Effector memory CD4-positive, alpha-beta T cell (primary cell): Measurements from ENCODE around the gene APOC1.

Source experiments
- DNase-seq, 3 donors: peaks; one replicate each; pipeline ENCODE4 v3.0.0-alpha.2; 2020
- H3K27ac ChIP-seq: 2 replicates; pipeline ENCODE4 v1.7.0; 2013; ENCODE audit warnings: mild to moderate bottlenecking, low read length, moderate library complexity; ENCODE audit not compliant: insufficient read depth, poor library complexity, severe bottlenecking
- H3K27me3 ChIP-seq: replicated peaks from 2 replicates; pipeline ENCODE4 v1.7.0; 2013; ENCODE audit warnings: mild to moderate bottlenecking, low read length; ENCODE audit not compliant: insufficient read depth, control insufficient read depth, poor library complexity, severe bottlenecking
- H3K36me3 ChIP-seq: 2 replicates; pipeline ENCODE4 v1.7.0; 2013; ENCODE audit warnings: mild to moderate bottlenecking, low read length, moderate library complexity; ENCODE audit not compliant: control insufficient read depth, insufficient read depth
- H3K4me1 ChIP-seq: 2 replicates; pipeline ENCODE4 v1.7.0; 2013; ENCODE audit warnings: low read length, mild to moderate bottlenecking; ENCODE audit not compliant: control insufficient read depth, insufficient read depth, poor library complexity, severe bottlenecking
- H3K4me3 ChIP-seq: 2 replicates; pipeline ENCODE4 v1.7.0; 2013; ENCODE audit warnings: low read length, low read depth, mild to moderate bottlenecking; ENCODE audit not compliant: insufficient read depth, poor library complexity, severe bottlenecking
- H3K9me3 ChIP-seq: 2 replicates; pipeline ENCODE4 v1.7.0; 2013; ENCODE audit warnings: mild to moderate bottlenecking, low read length, moderate library complexity; ENCODE audit not compliant: control insufficient read depth

The APOC1 gene

DNA sequence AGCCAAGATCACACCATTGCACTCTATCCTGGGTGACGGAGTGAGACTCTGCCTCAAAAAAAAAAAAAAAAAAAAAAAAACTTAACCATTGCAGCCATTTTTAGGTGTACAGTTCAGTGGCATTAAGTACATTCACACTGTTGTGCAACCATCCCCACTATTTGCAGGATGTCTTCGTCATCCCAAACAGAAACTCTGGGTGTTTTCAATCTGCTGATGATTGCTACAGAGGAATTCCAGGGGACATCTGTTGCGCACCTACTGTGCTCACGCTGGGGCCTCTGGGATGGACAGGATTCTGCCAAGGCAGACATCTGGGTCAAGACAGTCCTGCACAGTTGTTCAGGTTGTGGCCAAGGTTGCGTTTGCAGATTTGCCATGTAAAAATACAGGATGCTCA is 25.3 kb downstream of the APOC1 start:
- Histone ChIP-seq H3K27ac (no peak overlapping the region), H3K27me3 (no peaks in the 10 kb centered on the region), H3K36me3 (no peaks in the 10 kb centered on the region), H3K9me3 (no peaks in the 10 kb centered on the region), H3K4me1 (no peaks in the 10 kb centered on the region), H3K4me3 (no peak overlapping the region)
- DNase-seq = no peak

DNA sequence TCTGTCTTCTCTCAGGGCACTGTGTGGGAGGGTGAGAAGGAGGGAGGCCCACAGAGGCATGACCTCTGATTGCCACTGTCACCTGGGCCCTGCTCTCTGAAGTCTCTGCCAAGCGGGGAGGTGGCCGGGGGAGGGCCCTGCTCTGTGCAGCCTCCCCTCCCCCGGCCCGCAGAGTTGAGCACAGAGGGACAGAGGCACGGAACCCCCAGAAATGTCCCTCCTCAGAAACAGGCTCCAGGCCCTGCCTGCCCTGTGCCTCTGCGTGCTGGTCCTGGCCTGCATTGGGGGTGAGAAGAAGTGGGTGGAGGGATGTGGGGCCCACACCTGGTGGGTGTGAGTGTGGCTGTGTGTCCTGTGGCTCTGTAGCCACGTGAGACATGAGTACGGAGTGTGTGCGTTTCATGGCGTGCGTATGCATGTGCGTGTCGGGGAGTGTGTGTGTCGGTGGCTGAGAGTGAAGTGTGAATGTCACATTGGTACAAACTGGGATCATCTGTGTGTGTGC is 27.7 kb downstream of the APOC1 start, which contains the start of gene APOC4:
Gene APOC4 (plus strand): TSS at position 171 of the 505 bp plus-strand sequence. CDS start 41 bp downstream, at position 212.
- Histone ChIP-seq H3K9me3 (no peaks in the 10 kb centered on the region), H3K4me1 (no peaks in the 10 kb centered on the region), H3K27ac (no peak within 1 kb of the TSS), H3K4me3 (no peak within 1 kb of the TSS), H3K36me3 (no peaks in the 10 kb centered on the region), H3K27me3 (no peaks in the 10 kb centered on the region)
- DNase-seq = no peak

DNA sequence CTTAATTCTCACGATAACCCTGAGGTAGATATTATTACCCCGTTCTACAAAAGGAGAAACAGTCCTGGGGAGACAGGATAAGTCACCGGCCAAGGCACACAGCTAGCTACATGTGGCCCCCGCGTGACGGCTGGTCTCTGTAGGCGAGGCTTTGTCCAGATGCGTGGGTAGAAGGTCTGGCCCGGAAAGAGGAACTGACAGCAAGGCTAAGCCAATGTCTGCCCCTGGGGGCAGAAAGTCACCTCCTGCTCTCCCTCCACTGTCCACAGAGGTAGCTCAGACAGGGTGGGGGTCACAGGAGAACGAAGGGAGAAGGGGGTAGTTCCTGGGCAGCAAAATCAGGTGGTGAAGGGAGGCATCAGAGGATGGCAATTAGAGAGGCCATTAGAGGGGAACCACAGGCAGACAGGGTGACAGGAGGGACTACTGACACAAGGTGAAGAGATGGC is 29.4 kb downstream of the APOC1 start:
- DNase-seq = no peak
- Histone ChIP-seq H3K27me3 (no peaks in the 10 kb centered on the region), H3K36me3 (no peaks in the 10 kb centered on the region), H3K9me3 (no peaks in the 10 kb centered on the region), H3K4me1 (no peaks in the 10 kb centered on the region), H3K27ac (no peak overlapping the region), H3K4me3 (no peak overlapping the region)

DNA sequence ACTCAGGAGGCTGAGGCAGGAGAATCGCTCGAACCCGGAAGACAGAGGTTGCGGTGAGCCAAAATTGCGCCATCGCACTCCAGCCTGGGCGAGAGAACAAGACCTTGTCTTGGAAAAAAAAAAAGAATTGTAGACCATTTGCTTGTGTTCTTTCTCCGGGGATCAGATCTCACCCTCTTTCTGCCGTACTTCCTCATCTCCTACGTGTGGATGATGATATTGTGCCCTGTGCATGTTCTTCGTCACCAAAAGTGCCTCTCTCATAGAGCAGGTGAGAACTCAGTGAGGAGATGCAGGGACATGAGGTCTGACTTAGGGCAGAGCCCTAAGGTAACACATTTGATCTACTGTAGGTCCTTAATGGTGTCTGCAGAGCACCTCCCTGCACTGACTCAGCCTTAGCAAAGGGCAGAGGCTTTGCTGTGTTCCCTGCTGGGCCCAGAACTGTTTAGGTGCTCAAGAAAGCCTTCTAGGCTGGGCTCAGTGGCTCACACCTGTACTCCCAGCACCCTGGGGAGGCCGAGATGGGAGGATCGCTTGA is 32.7 kb downstream of the APOC1 start:
- Histone ChIP-seq H3K36me3 (no peaks in the 10 kb centered on the region), H3K4me3 (no peak overlapping the region)

DNA sequence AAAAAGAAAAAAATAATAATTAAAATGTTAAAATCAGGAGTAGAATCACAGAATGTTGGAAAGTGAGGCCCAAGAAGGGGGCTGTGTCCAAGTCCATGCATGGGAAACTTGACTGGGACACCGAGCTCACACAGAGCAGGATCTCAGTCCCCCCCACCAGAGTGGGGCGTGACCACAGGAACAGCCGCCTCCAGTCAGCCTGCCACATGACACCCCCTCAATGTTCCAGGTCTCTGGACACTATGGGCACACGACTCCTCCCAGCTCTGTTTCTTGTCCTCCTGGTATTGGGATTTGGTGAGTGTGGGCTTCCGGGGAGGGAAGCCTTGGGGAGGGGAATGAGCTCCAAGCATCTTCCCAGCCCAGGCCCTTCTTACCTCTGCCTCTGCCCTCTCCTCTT is 33.8 kb downstream of the APOC1 start:
- H3K27me3 ChIP-seq = no peaks in the 10 kb centered on the region
- H3K36me3 ChIP-seq = no peaks in the 10 kb centered on the region
- no peak overlapping the region for H3K4me3 ChIP-seq
- H3K4me1 ChIP-seq = no peaks in the 10 kb centered on the region
- no peak overlapping the region for H3K27ac ChIP-seq
- no peaks in the 10 kb centered on the region for H3K9me3 ChIP-seq
- DNase-seq = no peak

More for the DNA sequence above, 32.7 kb downstream of the APOC1 start:
- H3K9me3 ChIP-seq = no peaks in the 10 kb centered on the region
- no peak for DNase-seq
- no peaks in the 10 kb centered on the region for H3K27me3 ChIP-seq
- no peaks in the 10 kb centered on the region for H3K4me1 ChIP-seq
- no peak overlapping the region for H3K27ac ChIP-seq

DNA sequence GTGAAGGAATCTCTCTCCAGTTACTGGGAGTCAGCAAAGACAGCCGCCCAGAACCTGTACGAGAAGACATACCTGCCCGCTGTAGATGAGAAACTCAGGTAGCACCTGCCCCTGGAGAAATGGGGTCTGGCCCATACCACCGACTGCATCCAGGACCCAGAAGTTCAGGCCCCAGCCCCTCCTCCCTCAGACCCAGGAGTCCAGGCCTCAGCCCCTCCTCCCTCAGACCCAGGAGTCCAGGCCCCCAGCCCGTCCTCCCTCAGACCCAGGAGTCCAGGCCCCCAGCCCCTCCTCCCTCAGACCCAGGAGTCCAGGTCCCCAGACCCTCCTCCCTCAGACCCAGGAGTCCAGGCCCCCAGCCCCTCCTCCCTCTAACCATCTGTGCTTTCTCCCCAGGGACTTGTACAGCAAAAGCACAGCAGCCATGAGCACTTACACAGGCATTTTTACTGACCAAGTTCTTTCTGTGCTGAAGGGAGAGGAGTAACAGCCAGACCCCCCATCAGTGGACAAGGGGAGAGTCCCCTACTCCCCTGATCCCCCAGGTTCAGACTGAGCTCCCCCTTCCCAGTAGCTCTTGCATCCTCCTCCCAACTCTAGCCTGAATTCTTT is 34.5 kb downstream of the APOC1 start:
- no peaks in the 10 kb centered on the region for H3K9me3 ChIP-seq
- no peak overlapping the region for H3K27ac ChIP-seq
- H3K4me3 ChIP-seq = no peak overlapping the region
- H3K27me3 ChIP-seq = no peaks in the 10 kb centered on the region
- peaks cover 3% of the 10 kb centered on the region for H3K4me1 ChIP-seq
- H3K36me3 ChIP-seq = no peaks in the 10 kb centered on the region
- no peak for DNase-seq

DNA sequence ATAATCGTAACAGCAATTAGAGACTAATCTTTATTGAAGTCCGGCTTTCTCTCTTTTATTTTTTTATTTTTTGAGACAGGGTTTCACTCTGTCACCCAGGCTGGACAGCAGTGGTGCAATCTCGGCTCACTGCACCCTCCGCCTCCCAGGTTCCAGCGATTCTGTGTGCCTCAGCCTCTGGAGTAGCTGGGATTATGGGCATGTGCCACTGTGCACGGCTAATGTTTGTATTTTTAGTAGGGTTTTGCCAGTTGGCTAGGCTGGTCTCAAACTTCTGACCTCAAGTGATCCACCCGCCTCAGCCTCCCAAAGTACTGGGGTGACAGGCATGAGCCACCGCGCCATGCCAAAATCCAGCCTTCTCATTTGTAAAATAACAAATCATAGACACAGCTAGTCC is 35.1 kb downstream of the APOC1 start:
- Histone ChIP-seq H3K27me3 (no peaks in the 10 kb centered on the region), H3K27ac (no peak overlapping the region), H3K9me3 (no peaks in the 10 kb centered on the region), H3K36me3 (no peaks in the 10 kb centered on the region), H3K4me1 (peaks cover 3% of the 10 kb centered on the region), H3K4me3 (no peak overlapping the region)
- no peak for DNase-seq

DNA sequence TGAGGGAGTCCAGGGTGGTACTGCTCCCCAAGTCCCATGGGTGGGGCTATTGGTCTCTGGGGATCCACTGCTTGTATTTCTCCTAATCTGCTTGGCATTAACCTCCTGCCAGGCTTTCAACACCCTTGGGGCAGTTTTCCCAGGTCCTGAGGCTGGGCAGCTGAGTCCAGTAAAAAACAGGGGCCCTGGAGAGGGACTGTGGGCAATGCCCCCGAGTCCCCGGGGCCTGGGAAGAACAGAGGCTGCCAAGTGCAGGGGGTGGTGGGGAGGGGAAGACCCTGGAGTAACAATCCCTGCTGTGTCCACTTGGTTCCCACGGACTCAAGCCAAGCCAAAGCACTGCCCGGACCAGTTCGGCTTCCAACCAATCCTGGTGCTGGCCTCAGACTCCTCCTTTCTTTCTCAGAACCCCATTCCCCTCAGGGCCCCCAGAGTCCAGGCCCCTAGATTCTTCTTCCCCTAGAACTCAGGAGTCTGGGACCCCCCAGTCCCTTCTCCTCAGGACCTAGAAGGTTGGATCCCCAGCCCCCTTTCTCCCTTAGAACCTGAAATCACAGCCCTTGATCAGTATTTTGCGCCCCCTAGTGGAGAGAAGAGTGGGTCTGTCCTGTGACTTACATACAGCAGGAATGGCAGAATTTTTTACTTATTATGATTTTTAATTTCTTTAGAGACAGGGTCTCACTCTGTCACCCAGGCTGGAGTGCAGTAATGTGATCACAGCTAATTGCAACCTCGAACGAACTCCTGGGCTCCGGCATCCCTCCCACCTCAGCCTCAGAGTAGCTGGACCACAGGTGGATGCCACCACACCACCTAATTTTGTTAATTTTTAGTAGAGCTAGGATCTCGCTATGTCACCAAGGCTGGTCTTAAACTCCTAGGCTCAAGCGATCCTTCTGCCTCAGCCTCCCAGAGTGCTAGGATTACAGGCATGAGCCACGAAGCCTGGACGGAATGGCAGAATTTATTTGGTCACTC is 37.1 kb downstream of the APOC1 start:
- DNase-seq = peak; percentile 28 to 60 (median 34)
- Histone ChIP-seq H3K36me3 (no peaks in the 10 kb centered on the region), H3K27me3 (no peaks in the 10 kb centered on the region), H3K9me3 (no peaks in the 10 kb centered on the region), H3K27ac (no peak overlapping the region), H3K4me1 (peaks cover 8% of the 10 kb centered on the region), H3K4me3 (no peak overlapping the region)

DNA sequence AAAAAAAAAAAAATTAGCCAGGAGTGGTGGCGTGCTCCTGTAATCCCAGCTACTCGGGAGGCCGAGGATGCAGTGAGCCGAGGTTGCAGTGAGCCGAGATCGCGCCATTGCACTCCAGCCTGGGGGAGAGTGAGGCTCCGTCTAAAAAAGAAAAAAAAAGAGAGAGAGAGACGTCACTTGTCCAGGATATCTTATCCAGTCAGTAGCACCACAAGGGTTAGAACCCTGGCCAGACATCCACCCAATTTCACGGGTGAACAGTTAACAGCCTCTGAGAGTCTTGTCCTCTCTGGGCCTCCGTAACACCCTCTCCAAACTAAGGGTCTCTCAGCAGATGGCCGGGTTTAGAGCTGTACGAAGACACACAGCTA is 39.9 kb downstream of the APOC1 start:
- Histone ChIP-seq H3K4me3 (peak overlapping the region; percentile 96), H3K36me3 (no peaks in the 10 kb centered on the region), H3K27me3 (no peaks in the 10 kb centered on the region), H3K4me1 (peaks cover 18% of the 10 kb centered on the region), H3K9me3 (no peaks in the 10 kb centered on the region), H3K27ac (peak overlapping the region; percentile 84)
- no peak for DNase-seq
